ENCODE data around the gene IRAK4.

Gene IRAK4

DNA sequence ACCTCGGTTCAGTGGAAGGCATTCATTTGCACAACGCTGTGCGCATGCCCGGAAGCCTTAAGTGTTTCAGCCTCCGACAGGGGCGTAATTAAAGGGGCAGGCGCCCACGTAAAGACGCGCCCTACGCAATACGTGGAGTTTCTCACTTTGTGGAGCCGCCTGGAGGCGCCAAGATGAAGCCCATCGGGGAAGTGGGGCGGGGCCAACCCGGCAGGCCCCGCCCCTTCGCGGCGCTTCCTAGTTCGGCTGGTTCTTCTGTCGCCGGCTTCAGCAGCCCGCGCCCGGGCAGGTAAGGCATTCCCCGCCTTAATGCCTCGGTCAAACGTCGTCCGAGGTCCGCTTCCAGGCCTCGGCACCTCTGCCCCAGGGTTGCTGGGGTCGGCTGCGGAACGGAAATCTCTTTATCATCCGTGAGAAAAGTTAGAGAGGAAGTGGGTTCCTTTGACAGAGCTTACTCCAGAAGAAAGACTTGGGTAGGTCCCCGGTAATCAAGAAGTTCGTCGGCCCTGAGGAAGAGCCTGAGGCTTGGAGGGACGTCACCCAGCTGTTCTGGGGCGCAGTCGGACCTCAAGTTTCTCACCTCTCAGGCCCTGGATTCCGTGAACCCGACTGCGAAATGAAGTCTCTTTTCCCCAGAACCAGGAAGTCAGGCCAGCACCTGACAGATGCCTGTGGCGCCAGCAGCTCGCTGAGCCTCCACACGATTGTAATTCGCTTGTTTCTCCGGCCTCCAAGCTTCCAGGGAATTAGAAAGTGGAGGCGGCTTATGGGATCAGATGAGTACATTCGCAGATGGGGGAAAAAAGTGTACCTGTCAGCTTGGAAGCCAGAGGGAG, at the start of gene IRAK4, which contains the start of gene PUS7L:
Gene IRAK4, plus strand, starts transcription at position 224 of the 836 bp plus-strand sequence. CDS start 9,161 bp downstream, outside the sequence.
Gene PUS7L, minus strand, starts transcription at position 63 of the 836 bp plus-strand sequence. CDS start 3,545 bp downstream, outside the sequence.
- H3K27ac ChIP-seq = peak within 1 kb of the TSS; percentile 71

DNA sequence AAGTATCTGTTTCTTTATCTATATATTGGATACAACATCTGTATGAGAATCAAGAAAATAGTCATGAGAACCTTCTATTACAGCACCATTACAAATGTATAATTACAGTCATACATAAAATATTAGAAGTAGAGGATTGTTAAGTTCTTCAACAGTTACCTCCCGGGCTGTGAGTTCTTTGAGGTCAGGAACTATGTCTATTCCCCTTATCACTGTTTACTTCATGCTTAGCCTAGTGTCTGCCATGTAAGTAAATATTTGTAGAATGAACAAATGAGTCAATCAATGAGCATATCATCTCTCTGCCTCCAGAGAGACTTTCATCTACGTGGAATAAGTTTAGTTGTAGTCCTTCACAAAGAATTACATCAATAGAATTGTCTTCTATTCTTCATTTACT, 47.4 kb upstream of the IRAK4 start:
- H3K27ac ChIP-seq = no peak overlapping the region
- TF ChIP-seq, protein P1, sequence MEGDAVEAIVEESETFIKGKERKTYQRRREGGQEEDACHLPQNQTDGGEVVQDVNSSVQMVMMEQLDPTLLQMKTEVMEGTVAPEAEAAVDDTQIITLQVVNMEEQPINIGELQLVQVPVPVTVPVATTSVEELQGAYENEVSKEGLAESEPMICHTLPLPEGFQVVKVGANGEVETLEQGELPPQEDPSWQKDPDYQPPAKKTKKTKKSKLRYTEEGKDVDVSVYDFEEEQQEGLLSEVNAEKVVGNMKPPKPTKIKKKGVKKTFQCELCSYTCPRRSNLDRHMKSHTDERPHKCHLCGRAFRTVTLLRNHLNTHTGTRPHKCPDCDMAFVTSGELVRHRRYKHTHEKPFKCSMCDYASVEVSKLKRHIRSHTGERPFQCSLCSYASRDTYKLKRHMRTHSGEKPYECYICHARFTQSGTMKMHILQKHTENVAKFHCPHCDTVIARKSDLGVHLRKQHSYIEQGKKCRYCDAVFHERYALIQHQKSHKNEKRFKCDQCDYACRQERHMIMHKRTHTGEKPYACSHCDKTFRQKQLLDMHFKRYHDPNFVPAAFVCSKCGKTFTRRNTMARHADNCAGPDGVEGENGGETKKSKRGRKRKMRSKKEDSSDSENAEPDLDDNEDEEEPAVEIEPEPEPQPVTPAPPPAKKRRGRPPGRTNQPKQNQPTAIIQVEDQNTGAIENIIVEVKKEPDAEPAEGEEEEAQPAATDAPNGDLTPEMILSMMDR (conservative IDR thresholded peaks at IDR 0.05) = no peak

More for the DNA sequence above, at the start of gene IRAK4, which contains the start of gene PUS7L:
- TF ChIP-seq, protein P1 (conservative IDR thresholded peaks at IDR 0.05) = peak; percentile 37

DNA sequence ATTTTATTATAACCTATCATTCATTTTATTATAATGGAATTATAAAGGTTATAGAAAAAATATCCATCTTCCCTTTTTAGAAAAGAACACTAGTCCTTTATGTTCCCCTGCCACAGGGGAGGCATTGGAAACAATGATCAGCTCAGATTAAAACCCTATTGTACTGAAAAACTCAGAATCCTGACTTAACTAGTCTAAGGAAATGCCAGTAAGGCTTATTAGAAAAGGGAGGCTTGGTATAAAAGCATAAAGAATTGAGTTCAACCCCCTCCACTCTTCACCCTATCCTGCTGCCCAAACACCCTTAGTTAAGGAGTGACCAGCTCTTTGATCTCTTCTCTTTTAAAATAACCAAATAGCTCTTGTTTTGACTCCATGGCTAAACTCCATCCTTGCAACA, 36.1 kb upstream of the IRAK4 start:
- no peak overlapping the region for H3K27ac ChIP-seq
- TF ChIP-seq, protein P1 (conservative IDR thresholded peaks at IDR 0.05) = no peak

DNA sequence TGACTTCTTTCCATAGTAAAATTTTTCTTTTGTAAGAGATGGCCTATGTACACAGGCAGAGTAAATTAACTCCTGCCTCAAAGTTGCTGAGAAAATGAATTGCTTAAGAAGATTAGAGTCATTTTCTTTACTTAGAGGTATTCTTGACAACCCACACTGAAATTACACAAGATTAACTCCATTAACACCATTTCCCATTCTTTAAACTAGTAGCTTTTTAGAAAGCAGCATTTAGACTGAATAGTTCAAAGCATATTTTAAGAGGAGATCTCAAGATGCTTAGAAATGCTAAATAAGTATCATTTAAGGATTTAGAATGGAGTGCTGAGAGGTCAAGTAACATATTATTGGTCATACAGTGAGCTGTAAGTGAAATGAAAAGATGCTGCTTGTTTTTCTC, 35.6 kb upstream of the IRAK4 start:
- H3K27ac ChIP-seq = no peak overlapping the region
- TF ChIP-seq, protein P1 (conservative IDR thresholded peaks at IDR 0.05) = no peak

DNA sequence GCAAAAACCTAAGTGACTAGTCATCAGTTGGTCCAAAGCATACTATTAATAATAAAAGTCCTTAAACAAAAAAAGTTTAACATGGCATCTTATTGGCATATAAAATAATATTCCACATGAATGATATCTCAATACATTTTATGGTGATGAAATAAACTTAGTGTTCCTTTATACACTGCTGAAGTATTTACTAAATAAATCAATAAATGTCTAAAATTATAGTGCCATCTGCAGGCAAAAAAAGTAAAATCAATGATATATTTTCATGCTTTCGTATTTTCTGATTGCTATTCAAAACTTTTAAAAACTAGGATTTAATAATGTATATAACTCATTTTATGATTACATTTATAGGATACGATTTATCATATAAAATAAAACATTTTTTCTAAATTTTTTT, 30.6 kb upstream of the IRAK4 start:
- H3K27ac ChIP-seq = no peak overlapping the region
- TF ChIP-seq, protein P1 (conservative IDR thresholded peaks at IDR 0.05) = peak; percentile 65

DNA sequence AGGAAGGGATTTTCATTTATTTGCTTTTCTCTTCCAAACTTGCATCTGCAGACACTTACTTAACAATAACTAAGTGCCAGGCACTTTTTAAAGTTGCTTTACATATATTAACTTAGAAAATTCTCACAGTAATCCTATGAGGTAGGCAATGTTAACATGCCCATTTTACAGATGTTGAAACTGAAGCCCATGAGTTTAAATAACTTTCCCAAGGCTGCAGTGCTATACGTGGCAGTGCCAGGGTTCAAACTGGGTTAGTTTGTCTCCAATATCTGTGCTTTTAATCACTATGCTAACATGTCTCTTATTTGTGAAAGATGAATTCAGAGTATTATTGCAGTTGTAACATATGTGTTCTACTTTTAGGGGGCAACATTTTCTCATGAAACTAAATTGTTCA, 30.1 kb upstream of the IRAK4 start:
- H3K27ac ChIP-seq = no peak overlapping the region
- TF ChIP-seq, protein P1 (conservative IDR thresholded peaks at IDR 0.05) = no peak

DNA sequence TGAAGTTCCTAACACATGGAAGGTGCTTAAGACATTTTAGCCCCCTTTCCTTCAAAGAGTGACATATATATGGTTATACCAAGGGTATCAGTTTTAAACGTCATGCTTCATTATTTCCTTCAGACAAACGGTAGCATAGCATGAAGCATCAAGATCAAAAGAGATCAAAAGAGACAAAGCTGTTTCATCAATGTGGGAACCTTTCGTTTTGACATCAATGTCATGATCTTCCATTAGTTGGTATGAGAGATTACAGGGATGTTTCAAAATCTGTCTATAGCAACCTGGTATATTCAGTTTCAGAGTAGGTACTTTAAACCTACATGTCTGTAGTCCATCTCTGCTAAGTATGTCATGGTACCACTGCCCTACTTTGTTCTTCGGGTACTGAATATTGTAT, 28.5 kb upstream of the IRAK4 start:
- TF ChIP-seq, protein P1 (conservative IDR thresholded peaks at IDR 0.05) = no peak
- no peak overlapping the region for H3K27ac ChIP-seq

Measured in VCaP (cell line).